Measurements from ENCODE around the gene ZNF3. TPM values are rescaled to one million over a fixed set of nuclear protein-coding genes. Genes with fewer than 3 reads are reported as not detected.

Gene ZNF3
- polyA plus RNA-seq, 1 donor (not counting 4 experiments of a cell fraction or from before 2014, with no cell fraction given), result 16.8 TPM

GRCh38 chr7:100087055-100087750 is 5.7 kb upstream of the ZNF3 start:
- no peaks in the 10 kb centered on the region for H3K9me1 ChIP-seq (ENCODE audit: control insufficient read depth, extremely low read depth, insufficient read depth, low read length)
- DNase-seq (ENCODE audit: low read depth, low spot score) (peak; percentile 48), FAIRE-seq (peak; percentile 90)
- peak overlapping the region; percentile 85 for H3K27ac ChIP-seq (ENCODE audit: control insufficient read depth, insufficient read depth, low read length)
- no peak overlapping the region for H3K4me3 ChIP-seq (ENCODE audit: control insufficient read depth in 2 of 3, extremely low read depth in 1 of 3, insufficient read depth in 2 of 3, low read depth in 1 of 3, low read length in 3 of 3)
- peak overlapping the region; percentile 59 for H2AFZ ChIP-seq (ENCODE audit: control insufficient read depth, low read length)
- TF ChIP-seq CTCF (optimal IDR thresholded peaks at IDR 0.05 in 1 of 3, IDR thresholded peaks at IDR 0.05 in 1 of 3, conservative IDR thresholded peaks at IDR 0.05 in 1 of 3; ENCODE audit: extremely low read depth in 1 of 3, insufficient read depth in 2 of 3, low read length in 3 of 3) (no peak), EZH2 (IDR thresholded peaks at IDR 0.05; ENCODE audit: low read length) (no peak)
- peaks cover 15% of the 10 kb centered on the region for H3K79me2 ChIP-seq (ENCODE audit: control insufficient read depth, insufficient read depth, low read length)
- no peaks in the 10 kb centered on the region for H4K20me1 ChIP-seq (ENCODE audit: control insufficient read depth, extremely low read depth, insufficient read depth, low read length)
- H3K9me3 ChIP-seq (ENCODE audit: control insufficient read depth, low read depth, low read length), result no peaks in the 10 kb centered on the region
- H3K36me3 ChIP-seq (ENCODE audit: control insufficient read depth in 2 of 2, extremely low read depth in 1 of 2, insufficient read depth in 2 of 2, low read length in 2 of 2), result peaks cover 14 to 18% of the 10 kb centered on the region in 2 experiments
- peak overlapping the region; percentile 42 for H3K9ac ChIP-seq (ENCODE audit: control insufficient read depth, extremely low read depth, insufficient read depth, low read length)
- peaks cover 30% of the 10 kb centered on the region for H3K4me1 ChIP-seq (ENCODE audit: control insufficient read depth, extremely low read depth, insufficient read depth, low read length)
- dilution Hi-C loops (cut with MboI; ENCODE audit: extremely low pct_ligation_motif_present, low sequenced_read_pairs), result no loop called here
- no peaks in the 10 kb centered on the region for H3K27me3 ChIP-seq (ENCODE audit: control insufficient read depth, extremely low read depth, insufficient read depth, low read length)
- H3K4me2 ChIP-seq (ENCODE audit: control insufficient read depth, extremely low read depth, insufficient read depth, low read depth, low read length), result peak overlapping the region; percentile 50

- no peak for DNase-seq (ENCODE audit: low read depth, low spot score)
These were observed 4.0 kb upstream of the ZNF3 start for GRCh38 chr7:100085515-100085914.

More at GRCh38 chr7:100085515-100085914, 4.0 kb upstream of the ZNF3 start:
- no peaks in the 10 kb centered on the region for H3K9me1 ChIP-seq (ENCODE audit: control insufficient read depth, extremely low read depth, insufficient read depth, low read length)
- TF ChIP-seq EZH2 (IDR thresholded peaks at IDR 0.05; ENCODE audit: low read length), result no peak
- TF ChIP-seq CTCF (optimal IDR thresholded peaks at IDR 0.05 in 1 of 3, IDR thresholded peaks at IDR 0.05 in 1 of 3, conservative IDR thresholded peaks at IDR 0.05 in 1 of 3; ENCODE audit: extremely low read depth in 1 of 3, insufficient read depth in 2 of 3, low read length in 3 of 3), result no peak
- no peaks in the 10 kb centered on the region for H3K9me3 ChIP-seq (ENCODE audit: control insufficient read depth, low read depth, low read length)
- no peak overlapping the region for H3K4me3 ChIP-seq (ENCODE audit: control insufficient read depth in 2 of 3, extremely low read depth in 1 of 3, insufficient read depth in 2 of 3, low read depth in 1 of 3, low read length in 3 of 3)
- no peak overlapping the region for H3K27ac ChIP-seq (ENCODE audit: control insufficient read depth, insufficient read depth, low read length)
- dilution Hi-C loops (cut with MboI; ENCODE audit: extremely low pct_ligation_motif_present, low sequenced_read_pairs), result no loop called here
- H3K4me2 ChIP-seq (ENCODE audit: control insufficient read depth, extremely low read depth, insufficient read depth, low read depth, low read length), result no peak overlapping the region
- peaks cover 34% of the 10 kb centered on the region for H3K4me1 ChIP-seq (ENCODE audit: control insufficient read depth, extremely low read depth, insufficient read depth, low read length)
- peaks cover 23% of the 10 kb centered on the region for H3K79me2 ChIP-seq (ENCODE audit: control insufficient read depth, insufficient read depth, low read length)
- H3K27me3 ChIP-seq (ENCODE audit: control insufficient read depth, extremely low read depth, insufficient read depth, low read length), result no peaks in the 10 kb centered on the region
- FAIRE-seq, result no peak
- no peak overlapping the region for H2AFZ ChIP-seq (ENCODE audit: control insufficient read depth, low read length)
- H3K9ac ChIP-seq (ENCODE audit: control insufficient read depth, extremely low read depth, insufficient read depth, low read length), result no peak overlapping the region
- H4K20me1 ChIP-seq (ENCODE audit: control insufficient read depth, extremely low read depth, insufficient read depth, low read length), result no peaks in the 10 kb centered on the region
- H3K36me3 ChIP-seq (ENCODE audit: control insufficient read depth in 2 of 2, extremely low read depth in 1 of 2, insufficient read depth in 2 of 2, low read length in 2 of 2), result peaks cover 2 to 3% of the 10 kb centered on the region in 2 experiments

Measured in keratinocyte (primary cell).